GM18520 (cell line): ENCODE results near the gene C14orf119.
"Not testable (repeated sequence)": the region's sequence is repeated elsewhere in the genome, so short reads cannot be mapped to it uniquely, and the experiment has no call there.

Experiments used
- ATAC-seq: cut with Tn5 transposase; IDR thresholded peaks from one replicate; pipeline ENCODE4 v1.9.1; 2021; ENCODE audit not compliant: unreplicated experiment

Gene C14orf119

DNA sequence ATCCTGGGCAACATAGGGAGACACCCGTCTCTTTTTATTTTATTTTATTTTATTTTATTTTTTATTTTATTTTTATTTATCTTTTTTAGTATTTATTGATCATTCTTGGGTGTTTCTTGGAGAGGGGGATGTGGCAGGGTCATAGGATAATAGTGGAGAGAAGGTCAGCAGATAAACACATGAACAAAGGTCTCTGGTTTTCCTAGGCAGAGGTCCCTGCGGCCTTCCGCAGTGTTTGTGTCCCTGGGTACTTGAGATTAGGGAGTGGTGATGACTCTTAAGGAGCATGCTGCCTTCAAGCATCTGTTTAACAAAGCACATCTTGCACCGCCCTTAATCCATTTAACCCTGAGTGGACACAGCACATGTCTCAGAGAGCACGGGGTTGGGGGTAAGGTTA, 12.3 kb downstream of the C14orf119 start:
- not testable (repeated sequence) for ATAC-seq

GRCh38 chr14:23108169-23108568, 12.9 kb downstream of the C14orf119 start:
- ATAC-seq: not testable (repeated sequence)

- no peak for ATAC-seq
These were observed 14.5 kb downstream of the C14orf119 start for GRCh38 chr14:23109769-23110168.

GRCh38 chr14:23110579-23111365, 15.5 kb downstream of the C14orf119 start:
- ATAC-seq: no peak

- no peak for ATAC-seq
These were observed 17.3 kb downstream of the C14orf119 start for GRCh38 chr14:23112359-23113178.

- ATAC-seq: no peak
These were observed 18.3 kb downstream of the C14orf119 start for GRCh38 chr14:23113431-23114119.

GRCh38 chr14:23114120-23114458, 18.8 kb downstream of the C14orf119 start:
- ATAC-seq: no peak

- ATAC-seq: no peak
These were observed 19.3 kb downstream of the C14orf119 start for GRCh38 chr14:23114669-23115038.

- ATAC-seq: no peak
These were observed 19.9 kb downstream of the C14orf119 start for GRCh38 chr14:23115039-23115731.

DNA sequence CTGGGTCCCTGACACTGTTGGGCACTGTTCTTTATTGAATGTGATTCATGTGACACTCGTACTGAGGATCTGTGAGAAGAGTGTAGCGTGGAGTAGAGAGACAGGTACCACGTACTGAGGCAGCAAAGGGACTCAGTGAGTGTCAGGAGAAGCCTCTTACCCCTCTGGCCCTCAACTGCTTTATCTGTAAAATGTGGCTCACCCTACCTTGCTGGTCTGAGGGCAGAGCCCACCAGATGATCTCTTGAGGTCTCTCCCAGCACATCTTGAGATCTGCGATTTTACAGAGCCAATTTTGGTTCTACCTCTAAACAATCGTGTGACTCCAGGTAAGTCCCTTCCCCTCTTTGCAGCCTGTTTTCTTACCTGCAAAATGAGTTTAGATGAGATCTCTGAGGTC, 20.6 kb downstream of the C14orf119 start:
- no peak for ATAC-seq

DNA sequence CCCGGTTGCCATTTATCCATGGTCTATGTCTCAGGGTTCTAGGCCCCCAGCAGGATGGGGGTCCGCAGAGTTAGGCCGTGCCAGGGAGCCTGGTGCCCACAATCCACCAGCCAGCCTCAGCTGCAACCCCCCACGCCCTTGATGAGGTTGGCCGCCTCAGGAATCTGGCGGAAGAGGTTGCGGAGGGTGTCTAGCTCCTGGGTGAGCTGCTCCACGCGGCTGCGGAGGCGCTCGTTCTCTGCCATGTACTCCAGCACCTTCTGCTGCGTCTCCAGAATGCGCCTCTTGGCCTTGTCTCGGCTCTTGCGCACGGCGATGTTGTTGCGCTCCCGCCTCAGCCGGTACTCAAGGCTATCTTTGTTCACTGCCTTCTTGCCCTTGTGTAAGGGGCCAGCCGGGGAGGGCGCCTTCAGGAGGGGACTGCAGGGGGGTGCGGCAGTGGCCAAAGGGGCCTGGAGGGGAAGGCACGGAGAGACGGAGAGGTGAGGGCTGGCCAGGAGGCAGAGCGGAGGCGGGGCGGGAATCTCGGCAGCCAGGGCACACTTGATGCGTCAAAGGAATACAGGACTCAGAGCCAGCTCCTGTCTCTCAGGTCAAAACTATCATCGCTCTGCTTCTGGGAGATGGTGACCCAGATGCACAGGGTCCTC, 22.2 kb downstream of the C14orf119 start:
- no peak for ATAC-seq

DNA sequence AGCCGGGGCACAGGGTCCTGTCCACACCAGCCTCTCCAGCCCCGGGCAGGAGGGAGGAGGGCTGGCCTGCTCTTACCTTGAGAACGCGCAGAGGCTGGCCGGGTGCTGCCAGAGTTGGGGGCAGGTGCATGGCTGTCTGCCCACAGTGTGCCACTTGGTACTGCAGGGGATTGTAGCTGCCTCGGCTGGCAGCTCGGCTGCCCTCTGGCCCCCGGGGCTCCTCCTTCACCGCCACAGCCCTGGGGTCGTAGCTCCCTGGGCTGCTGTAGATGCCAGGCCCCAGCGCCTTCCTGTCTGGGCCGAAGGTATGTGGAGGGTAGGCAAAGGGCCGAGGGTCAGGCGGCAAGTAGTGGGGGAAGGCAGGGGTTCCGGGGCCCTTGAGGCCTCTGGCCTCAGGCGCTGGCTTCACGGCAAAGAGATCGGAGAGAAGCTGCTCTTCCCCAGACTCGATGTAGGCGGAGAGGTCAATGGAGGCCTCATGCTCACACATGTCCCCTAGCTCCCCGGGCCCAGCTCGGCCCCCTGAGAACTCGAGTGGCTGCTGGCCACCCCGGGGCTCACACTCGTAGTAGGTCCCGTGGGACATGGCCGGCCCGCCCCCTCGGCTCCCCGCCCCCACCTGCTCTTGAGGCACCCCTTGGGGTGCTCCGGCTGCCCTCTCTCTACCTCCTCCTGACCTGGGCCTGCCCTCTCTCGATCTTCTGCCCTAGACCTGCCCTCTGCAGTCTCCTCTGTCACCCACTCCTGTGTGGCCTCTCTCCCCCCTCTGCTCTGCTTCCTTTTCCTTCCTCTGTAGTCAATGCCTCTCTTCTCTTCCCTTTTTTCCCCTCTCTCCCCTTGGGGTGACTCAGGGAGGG, 23.4 kb downstream of the C14orf119 start, which contains the start of gene CEBPE:
CEBPE (minus strand) TSS at position 750 of the 857 bp plus-strand sequence; CDS start at position 586, 164 bp downstream.
- ATAC-seq: no peak

DNA sequence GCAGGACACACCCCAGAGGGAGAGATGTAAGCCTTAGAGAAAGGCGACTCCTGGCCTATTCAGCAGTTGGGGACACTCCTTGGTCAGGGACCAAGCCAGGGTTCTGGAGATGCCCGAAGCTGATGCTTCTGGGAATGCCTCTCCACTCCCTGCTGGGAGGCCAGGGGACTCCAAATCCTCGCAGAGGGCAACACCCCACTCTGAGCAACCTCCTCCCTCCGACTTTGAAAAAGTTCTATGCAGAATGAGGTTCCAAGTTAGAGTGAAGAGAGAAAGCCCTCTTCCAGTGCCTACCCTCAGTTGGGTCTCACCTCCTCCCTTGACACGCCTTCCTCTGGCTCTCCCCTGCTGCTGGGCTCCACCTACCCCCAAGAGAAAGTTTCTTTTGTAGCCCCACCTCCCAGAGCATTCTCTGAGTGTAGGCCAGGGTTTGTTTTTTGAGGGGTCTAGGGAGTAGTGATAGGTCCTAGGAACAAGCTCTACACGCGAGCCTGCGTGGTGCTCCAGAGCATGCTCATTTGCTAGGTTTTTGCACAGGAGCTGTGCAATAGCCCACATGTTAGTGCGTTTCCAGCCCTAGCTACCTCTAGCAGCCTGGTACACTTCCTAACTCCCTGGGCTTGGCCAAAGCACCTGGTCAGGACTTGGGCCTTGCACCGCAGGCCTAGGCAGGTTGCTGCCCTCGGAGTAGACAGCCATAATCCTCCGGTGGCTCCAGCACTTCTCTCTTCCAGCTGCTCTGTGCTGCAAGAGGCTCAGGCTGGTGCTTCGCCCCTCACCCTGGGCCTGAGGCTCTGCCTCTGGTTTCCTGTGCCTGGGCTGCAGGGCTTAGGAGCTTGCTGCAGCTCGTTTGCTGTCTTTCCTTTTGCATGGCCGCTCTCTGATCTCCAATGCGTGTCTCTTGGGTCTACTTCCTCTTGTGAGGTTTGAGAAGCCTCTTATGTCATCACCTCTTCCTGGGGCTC, 24.3 kb downstream of the C14orf119 start:
- ATAC-seq: no peak

DNA sequence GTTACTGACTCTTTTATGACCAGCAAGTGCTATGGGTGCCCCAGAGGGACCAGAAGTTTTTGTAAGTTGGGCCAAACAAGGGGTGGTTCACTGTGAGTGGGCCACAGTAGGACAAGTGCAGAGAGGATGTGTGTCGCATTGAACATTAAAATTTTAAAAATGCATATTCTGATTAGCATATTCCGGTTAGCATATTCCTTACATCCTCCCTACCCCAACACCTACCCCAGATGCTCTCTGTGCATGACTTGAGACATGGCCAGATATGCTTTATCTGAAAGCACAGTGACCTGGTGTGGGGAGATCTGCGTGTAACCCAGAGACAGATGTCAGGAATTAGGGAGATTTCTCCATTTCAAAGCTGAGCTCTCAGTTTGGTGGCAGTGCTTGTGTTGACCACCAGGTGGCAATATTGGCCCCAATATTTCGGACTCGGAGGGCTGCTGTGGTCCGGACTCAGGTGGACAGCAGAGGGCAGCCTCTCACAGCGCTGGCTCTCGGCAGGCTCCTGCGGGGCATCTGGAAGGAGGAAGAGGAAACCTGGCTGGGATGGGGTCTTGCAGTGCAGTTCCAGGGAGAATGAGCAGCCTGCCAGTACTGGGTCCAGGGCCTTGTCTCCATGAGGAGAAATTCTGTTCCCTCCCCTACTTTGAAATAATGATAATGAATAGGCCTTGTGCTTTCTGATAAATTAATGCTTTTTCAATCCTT, 25.4 kb downstream of the C14orf119 start:
- peak; percentile 66 for ATAC-seq

DNA sequence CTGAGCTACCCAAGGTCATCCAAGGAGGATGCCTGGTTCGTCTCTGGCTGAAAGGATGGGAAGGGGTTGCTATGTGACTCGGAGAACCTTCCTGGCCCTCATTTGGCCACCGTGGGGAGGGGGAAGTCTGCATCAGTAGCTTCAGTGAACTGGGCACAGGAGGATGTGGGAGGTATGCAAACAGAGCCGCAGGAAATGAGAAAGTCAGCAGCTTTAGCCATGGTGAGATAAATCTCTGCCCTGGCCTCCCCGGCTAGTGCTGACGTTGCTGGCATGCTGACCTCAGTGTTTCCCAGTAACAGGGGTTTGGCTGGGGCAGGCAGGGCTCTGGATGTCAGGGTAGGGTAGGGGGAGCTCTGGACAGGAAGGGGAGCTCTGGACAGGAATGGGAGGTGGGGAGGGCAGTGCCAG, 26.1 kb downstream of the C14orf119 start:
- ATAC-seq: no peak

DNA sequence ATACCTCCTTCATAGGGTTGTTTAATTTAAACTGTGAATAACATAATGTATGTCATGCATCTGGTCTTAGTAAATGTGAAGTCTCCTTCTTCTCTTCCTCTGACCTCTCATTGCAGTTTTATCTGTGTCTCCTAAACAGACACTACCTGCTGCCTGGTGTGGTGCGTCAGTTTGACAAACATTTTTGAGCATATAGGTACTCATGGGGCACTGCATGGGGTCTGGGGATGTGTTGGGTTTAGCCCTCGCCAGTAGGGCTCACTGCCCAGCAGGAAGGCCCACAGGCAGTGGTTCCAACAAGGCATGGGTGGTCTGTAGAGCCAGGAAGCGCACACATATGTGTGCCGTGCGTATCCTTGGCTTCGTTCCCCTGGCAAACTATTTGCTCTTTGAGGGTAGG, 26.8 kb downstream of the C14orf119 start:
- ATAC-seq: no peak

DNA sequence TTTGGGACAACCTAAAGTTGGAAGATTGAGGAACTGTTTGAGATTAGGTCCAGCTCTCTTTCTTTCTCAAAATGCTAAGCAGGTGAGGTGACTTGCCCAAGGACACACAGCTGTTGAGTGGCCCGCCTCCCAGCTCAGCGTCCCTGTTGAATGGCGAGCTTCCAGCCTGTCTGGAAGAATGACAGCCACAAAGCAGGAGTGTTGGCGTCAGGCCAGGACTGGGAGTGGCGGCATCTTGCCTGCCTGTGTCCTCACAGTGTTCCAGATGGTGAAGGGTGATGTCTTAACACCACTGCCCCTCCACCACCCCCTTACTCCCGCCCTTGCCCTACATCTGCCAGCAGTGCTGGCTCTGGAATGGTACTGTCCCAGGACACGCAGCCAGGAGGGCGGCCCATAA, 28.1 kb downstream of the C14orf119 start:
- no peak for ATAC-seq
